Calu3 (cell line): ENCODE measurements around the gene MRPS9. TPM values are rescaled to one million over a fixed set of nuclear protein-coding genes. Genes with fewer than 3 reads are reported as not detected.

Experiments
- BruUV-seq: library from RNA; stranded (reverse); fragments of 400-500 nt; replicated peaks from 2 replicates; lab custom pipeline; 2021; lab: Mats Ljungman, UMichigan
- CTCF ChIA-PET: fragments of 300-600 bp; sonication (Branson Sonifier 250); formaldehyde crosslinking; loops from one replicate; lab custom pipeline; 2022; ENCODE audit warnings: antibody characterized with exemption; lab: Charles Lee
- DNase-seq: peaks from one replicate; pipeline ENCODE4 v3.0.0; 2022
- H3K27ac Mint-ChIP-seq: one replicate; pipeline ENCODE4 v1.8.0; 2022; ENCODE audit warnings: mixed read lengths; ENCODE audit not compliant: unreplicated experiment
- H3K27me3 Mint-ChIP-seq: one replicate; pipeline ENCODE4 v1.8.0; 2022; ENCODE audit warnings: mixed read lengths; ENCODE audit not compliant: unreplicated experiment
- H3K36me3 Mint-ChIP-seq: one replicate; pipeline ENCODE4 v1.8.0; 2022; ENCODE audit warnings: mild to moderate bottlenecking, moderate library complexity, mixed read lengths; ENCODE audit not compliant: insufficient read depth, unreplicated experiment
- H3K4me1 Mint-ChIP-seq: one replicate; pipeline ENCODE4 v1.8.0; 2022; ENCODE audit warnings: mild to moderate bottlenecking, low read depth, mixed read lengths; ENCODE audit not compliant: unreplicated experiment
- H3K4me3 Mint-ChIP-seq: one replicate; pipeline ENCODE4 v1.8.0; 2022; ENCODE audit warnings: mild to moderate bottlenecking, low read depth, moderate library complexity, mixed read lengths; ENCODE audit not compliant: unreplicated experiment
- H3K9me3 Mint-ChIP-seq: one replicate; pipeline ENCODE4 v1.8.0; 2022; ENCODE audit warnings: low read depth, mixed read lengths; ENCODE audit not compliant: unreplicated experiment
- intact Hi-C: fragments of 100-400 bp; cut with micrococcal nuclease; formaldehyde crosslinking; loops from one replicate; pipeline ENCODE4 v1.10.0; 2022; ENCODE audit not compliant: unreplicated experiment
- total RNA-seq: library from RNA; stranded (reverse); gene quantifications from 2 replicates; pipeline ENCODE4 v1.2.3, GENCODE V29; 2022
- TF ChIP-seq, protein P1 (sequence below): fragments of 200-600 bp; IDR thresholded peaks from one replicate; pipeline ENCODE4 v1.8.0; 2022; ENCODE audit warnings: antibody characterized with exemption; ENCODE audit not compliant: unreplicated experiment

The MRPS9 gene
- total RNA-seq, 1 experiment from 2014 or later = 33.9 TPM

DNA sequence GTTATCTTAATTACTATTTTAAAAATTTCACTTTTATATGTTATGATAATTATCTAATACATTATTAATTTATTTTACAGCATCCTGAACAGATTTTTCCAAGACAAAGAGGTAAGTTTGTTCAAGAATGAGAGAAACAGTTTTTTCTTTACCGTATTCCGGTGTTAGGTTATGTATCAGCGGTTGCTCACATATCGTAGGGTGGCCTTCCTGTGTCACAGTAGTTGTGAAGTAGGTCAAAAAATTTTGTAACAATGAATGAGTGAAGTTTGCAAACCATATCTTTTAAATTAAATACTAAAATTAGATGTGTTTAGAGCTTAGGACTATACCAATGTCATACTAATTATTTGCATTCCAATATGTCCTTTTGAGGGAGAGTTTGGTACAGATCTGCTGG lies 33.5 kb downstream of the MRPS9 start:
- no peaks in the 10 kb centered on the region for H3K27me3 Mint-ChIP-seq
- no peak for DNase-seq
- intact Hi-C loops = no loop called here
- CTCF ChIA-PET = interaction anchor here (0.9 kb wide), 1 partner anchor 1581 kb away, joined by 3 read pairs; no protein-coding TSS in a partner anchor
- no peaks in the 10 kb centered on the region for H3K9me3 Mint-ChIP-seq
- no peaks in the 10 kb centered on the region for H3K36me3 Mint-ChIP-seq
- H3K27ac Mint-ChIP-seq = no peak overlapping the region
- TF ChIP-seq, protein P1, sequence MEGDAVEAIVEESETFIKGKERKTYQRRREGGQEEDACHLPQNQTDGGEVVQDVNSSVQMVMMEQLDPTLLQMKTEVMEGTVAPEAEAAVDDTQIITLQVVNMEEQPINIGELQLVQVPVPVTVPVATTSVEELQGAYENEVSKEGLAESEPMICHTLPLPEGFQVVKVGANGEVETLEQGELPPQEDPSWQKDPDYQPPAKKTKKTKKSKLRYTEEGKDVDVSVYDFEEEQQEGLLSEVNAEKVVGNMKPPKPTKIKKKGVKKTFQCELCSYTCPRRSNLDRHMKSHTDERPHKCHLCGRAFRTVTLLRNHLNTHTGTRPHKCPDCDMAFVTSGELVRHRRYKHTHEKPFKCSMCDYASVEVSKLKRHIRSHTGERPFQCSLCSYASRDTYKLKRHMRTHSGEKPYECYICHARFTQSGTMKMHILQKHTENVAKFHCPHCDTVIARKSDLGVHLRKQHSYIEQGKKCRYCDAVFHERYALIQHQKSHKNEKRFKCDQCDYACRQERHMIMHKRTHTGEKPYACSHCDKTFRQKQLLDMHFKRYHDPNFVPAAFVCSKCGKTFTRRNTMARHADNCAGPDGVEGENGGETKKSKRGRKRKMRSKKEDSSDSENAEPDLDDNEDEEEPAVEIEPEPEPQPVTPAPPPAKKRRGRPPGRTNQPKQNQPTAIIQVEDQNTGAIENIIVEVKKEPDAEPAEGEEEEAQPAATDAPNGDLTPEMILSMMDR = no peak
- no peak overlapping the region for H3K4me3 Mint-ChIP-seq
- no peaks in the 10 kb centered on the region for H3K4me1 Mint-ChIP-seq
- BruUV-seq = no TSS peak

DNA sequence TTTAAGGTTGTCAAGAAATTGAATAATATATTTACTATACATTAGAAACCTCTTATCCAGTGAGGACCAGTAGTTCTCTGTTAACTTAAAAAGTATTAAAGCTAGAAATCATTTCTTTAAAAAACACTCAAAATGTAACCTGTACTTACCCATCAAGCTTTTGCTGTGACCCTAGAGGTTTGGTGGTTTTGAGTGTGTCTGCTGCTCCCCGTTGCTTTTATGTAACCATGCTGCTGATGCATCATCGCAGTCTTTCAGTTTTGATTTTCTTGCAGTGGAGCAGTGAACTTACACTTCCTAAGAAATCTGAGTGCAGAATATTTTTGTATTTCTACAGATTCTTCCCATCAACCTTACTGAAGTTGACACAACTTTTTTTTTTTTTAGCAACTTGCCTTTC lies 34.2 kb downstream of the MRPS9 start:
- Mint-ChIP-seq H3K27me3 (no peaks in the 10 kb centered on the region), H3K4me3 (no peak overlapping the region), H3K4me1 (no peaks in the 10 kb centered on the region), H3K9me3 (no peaks in the 10 kb centered on the region), H3K27ac (no peak overlapping the region), H3K36me3 (no peaks in the 10 kb centered on the region)
- TF ChIP-seq, protein P1 = no peak
- no peak for DNase-seq
- CTCF ChIA-PET = interaction anchor here (0.9 kb wide), 1 partner anchor 1581 kb away, joined by 3 read pairs; no protein-coding TSS in a partner anchor
- intact Hi-C loops = no loop called here
- BruUV-seq = no TSS peak

DNA sequence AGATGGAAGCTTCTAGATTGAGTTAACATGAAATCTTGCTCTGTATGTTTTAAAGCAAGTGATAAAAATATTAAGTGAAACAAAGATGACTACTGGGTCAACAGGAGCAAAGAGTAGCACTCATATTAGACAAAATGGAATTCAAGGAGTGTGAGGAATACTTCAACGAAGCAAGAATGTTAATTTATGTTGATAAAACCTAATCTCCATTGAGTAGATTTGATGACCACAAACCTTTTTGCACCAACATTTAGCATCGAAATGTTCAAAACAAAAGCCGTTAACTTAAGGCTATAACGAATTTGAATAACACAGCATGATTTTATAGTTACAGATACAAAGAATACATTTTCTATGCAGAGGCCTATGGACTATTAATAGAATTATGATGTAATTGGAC lies 35.7 kb downstream of the MRPS9 start:
- CTCF ChIA-PET = no interaction called here
- Mint-ChIP-seq H3K4me1 (no peaks in the 10 kb centered on the region), H3K4me3 (no peak overlapping the region), H3K9me3 (no peaks in the 10 kb centered on the region), H3K27me3 (no peaks in the 10 kb centered on the region), H3K27ac (no peak overlapping the region), H3K36me3 (no peaks in the 10 kb centered on the region)
- DNase-seq = no peak
- TF ChIP-seq, protein P1 = no peak
- no TSS peak for BruUV-seq
- intact Hi-C loops = no loop called here

DNA sequence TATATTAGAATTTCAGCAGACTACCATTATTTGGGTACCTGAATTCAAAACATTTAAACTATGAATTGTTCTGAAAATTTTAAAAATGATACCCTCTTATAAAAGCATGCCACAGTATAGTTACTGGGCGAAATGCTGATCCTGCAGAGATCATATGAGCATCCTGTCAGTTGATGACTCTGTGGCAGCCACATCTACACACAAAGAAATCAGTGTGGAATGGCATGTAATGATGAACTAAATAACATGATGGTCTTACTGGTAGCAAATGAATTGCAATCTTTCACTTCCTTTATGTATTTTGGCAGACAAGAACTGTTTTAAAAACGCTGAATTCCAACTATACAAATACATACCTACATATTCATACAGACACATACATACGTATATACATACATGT lies 38.3 kb downstream of the MRPS9 start:
- intact Hi-C loops = no loop called here
- no peaks in the 10 kb centered on the region for H3K4me1 Mint-ChIP-seq
- TF ChIP-seq, protein P1 = no peak
- BruUV-seq = no TSS peak
- no peaks in the 10 kb centered on the region for H3K9me3 Mint-ChIP-seq
- CTCF ChIA-PET = no interaction called here
- no peak for DNase-seq
- H3K27ac Mint-ChIP-seq = no peak overlapping the region
- no peak overlapping the region for H3K4me3 Mint-ChIP-seq
- no peaks in the 10 kb centered on the region for H3K27me3 Mint-ChIP-seq
- peaks cover 5% of the 10 kb centered on the region for H3K36me3 Mint-ChIP-seq
